Cardiac muscle cell (in vitro differentiated cells and primary cell): ENCODE measurements around the gene SOWAHD. TPM values are rescaled to one million over a fixed set of nuclear protein-coding genes. Genes with fewer than 3 reads are reported as not detected.
"Not testable (repeated sequence)": the region's sequence is repeated elsewhere in the genome, so short reads cannot be mapped to it uniquely, and the experiment has no call there.

Source experiments
- DNase-seq, 2 donors: peaks; one replicate each; pipeline versions ENCODE4 v3.0.0 to v3.0.0-alpha.2; 2010 to 2017; ENCODE audit warnings: low read depth in 1 of 2, low spot score in 1 of 2
- H3K27ac ChIP-seq: fragments of 200-600 bp; sonication (generic); 2 replicates; pipeline ENCODE4 v1.5.1; 2016
- H3K27me3 ChIP-seq: fragments of 200-600 bp; sonication (generic); 2 replicates; pipeline ENCODE4 v1.6.0; 2016; ENCODE audit warnings: control low read depth
- H3K36me3 ChIP-seq: fragments of 200-600 bp; sonication (generic); 2 replicates; pipeline ENCODE4 v1.5.1; 2016; ENCODE audit warnings: control low read depth
- H3K4me1 ChIP-seq: fragments of 200-600 bp; sonication (generic); 2 replicates; pipeline ENCODE4 v1.8.1; 2017; ENCODE audit warnings: low read depth, mild to moderate bottlenecking, mixed run types
- H3K4me3 ChIP-seq: fragments of 200-600 bp; sonication (generic); 2 replicates; pipeline ENCODE4 v1.5.1; 2016; ENCODE audit warnings: mild to moderate bottlenecking
- H3K9me3 ChIP-seq: fragments of 200-600 bp; sonication (generic); 2 replicates; pipeline ENCODE4 v1.5.1; 2017; ENCODE audit warnings: low read depth, mild to moderate bottlenecking, control low read depth
- CTCF ChIP-seq: IDR thresholded peaks from 2 replicates; pipeline ENCODE4 v1.5.1; 2012; ENCODE audit warnings: low read depth, mild to moderate bottlenecking, low read length
- polyA plus RNA-seq: library from polyadenylated mRNA; unstranded; fragments of >200 nt; fragmentation: Nextera tagmentation; extraction: Ambion mirVana; gene quantifications from 2 replicates; pipeline ENCODE4 v1.2.1, GENCODE V29; 2016
- total RNA-seq: library from RNA; depleted of rRNA; stranded (reverse); fragments of >200 nt; gene quantifications from 2 replicates; pipeline ENCODE4 v1.2.3, GENCODE V29; 2016

The SOWAHD gene
- total and polyA plus RNA-seq, 2 experiments from 2014 or later = 1.2 to 1.3 TPM

GRCh38 chrX:119759248-119759766, 919 bp downstream of the SOWAHD start:
- DNase-seq = no peak
- Histone ChIP-seq H3K4me1 (no peaks in the 10 kb centered on the region), H3K4me3 (peak overlapping the region; percentile 37), H3K27ac (no peak overlapping the region), H3K36me3 (no peaks in the 10 kb centered on the region), H3K27me3 (peaks cover 24% of the 10 kb centered on the region), H3K9me3 (no peaks in the 10 kb centered on the region)
- no peak for TF ChIP-seq CTCF

GRCh38 chrX:119760026-119760877, 1.9 kb downstream of the SOWAHD start:
- no peak for TF ChIP-seq CTCF
- Histone ChIP-seq H3K27me3 (peaks cover 24% of the 10 kb centered on the region), H3K4me1 (no peaks in the 10 kb centered on the region), H3K36me3 (no peaks in the 10 kb centered on the region), H3K4me3 (no peak overlapping the region), H3K9me3 (no peaks in the 10 kb centered on the region), H3K27ac (no peak overlapping the region)
- no peak for DNase-seq

- peaks cover 22% of the 10 kb centered on the region for H3K27me3 ChIP-seq
- H3K9me3 ChIP-seq = no peaks in the 10 kb centered on the region
- DNase-seq = peak in 1 of 2 donors; percentile 42
- H3K36me3 ChIP-seq = no peaks in the 10 kb centered on the region
- H3K4me1 ChIP-seq = no peaks in the 10 kb centered on the region
- no peak for TF ChIP-seq CTCF
- H3K27ac ChIP-seq = no peak overlapping the region
- no peak overlapping the region for H3K4me3 ChIP-seq
Measured at GRCh38 chrX:119762718-119763117, 4.3 kb downstream of the SOWAHD start.

- no peak overlapping the region for H3K27ac ChIP-seq
- H3K36me3 ChIP-seq = no peaks in the 10 kb centered on the region
- H3K4me1 ChIP-seq = no peaks in the 10 kb centered on the region
- no peak overlapping the region for H3K4me3 ChIP-seq
- TF ChIP-seq CTCF = no peak
- H3K9me3 ChIP-seq = no peaks in the 10 kb centered on the region
- peak in 1 of 2 donors; percentile 85 for DNase-seq
- H3K27me3 ChIP-seq = peaks cover 21% of the 10 kb centered on the region
Measured at GRCh38 chrX:119763181-119763580, 4.8 kb downstream of the SOWAHD start.

GRCh38 chrX:119763836-119764387, 5.5 kb downstream of the SOWAHD start:
- Histone ChIP-seq H3K4me1 (no peaks in the 10 kb centered on the region), H3K36me3 (no peaks in the 10 kb centered on the region), H3K27ac (no peak overlapping the region), H3K9me3 (no peaks in the 10 kb centered on the region), H3K27me3 (peaks cover 15% of the 10 kb centered on the region), H3K4me3 (no peak overlapping the region)
- DNase-seq = no peak
- TF ChIP-seq CTCF = no peak

- DNase-seq = peak in 1 of 2 donors; percentile 48
- H3K4me1 ChIP-seq, H3K9me3 ChIP-seq, H3K4me3 ChIP-seq, H3K27me3 ChIP-seq, H3K36me3 ChIP-seq, H3K27ac ChIP-seq: not testable (repeated sequence)
Measured at GRCh38 chrX:119768436-119768835, 10.0 kb downstream of the SOWAHD start.

GRCh38 chrX:119769388-119769787, 11.0 kb downstream of the SOWAHD start:
- not testable (repeated sequence) for H3K4me3 ChIP-seq, H3K27ac ChIP-seq, H3K4me1 ChIP-seq, DNase-seq, H3K27me3 ChIP-seq, H3K9me3 ChIP-seq, H3K36me3 ChIP-seq
